ENCODE results near the gene ADCY2. TPM values are rescaled to one million over a fixed set of nuclear protein-coding genes. Genes with fewer than 3 reads are reported as not detected.

The ADCY2 gene
- total RNA-seq, 2 experiments from 2014 or later = not detected

GRCh38 chr5:7592910-7593309 lies 197.0 kb downstream of the ADCY2 start:
- no peak overlapping the region for H3K4me3 ChIP-seq (ENCODE audit: low read depth, low read length, poor library complexity, severe bottlenecking)
- peak; percentile 65 for TF ChIP-seq CTCF (conservative IDR thresholded peaks at IDR 0.05; ENCODE audit: low read length)
- TF ChIP-seq EZH2phosphoT487 (IDR thresholded peaks at IDR 0.05; ENCODE audit: borderline replicate concordance, low read depth, low read length) = no peak
- H2AFZ ChIP-seq (ENCODE audit: low read length) = no peak overlapping the region
- ChIA-PET CTCF (ENCODE audit: unreplicated experiment) (no interaction called here), POLR2A (interaction anchor here (0.6 kb wide), 1 partner anchor 579 kb away, joined by 3 read pairs; no protein-coding TSS in a partner anchor)
- H3K4me2 ChIP-seq (ENCODE audit: low read length) = no peak overlapping the region
- H3K36me3 ChIP-seq (ENCODE audit: insufficient read depth, low read length) = no peaks in the 10 kb centered on the region
- H3K27ac ChIP-seq (ENCODE audit: low read depth, low read length, poor library complexity, severe bottlenecking) = no peak overlapping the region
- H3K9me2 ChIP-seq (ENCODE audit: insufficient read depth, low read length) = no peaks in the 10 kb centered on the region
- no peaks in the 10 kb centered on the region for H3K4me1 ChIP-seq (ENCODE audit: insufficient read depth, low read length, poor library complexity, severe bottlenecking)
- intact Hi-C loops (cut with micrococcal nuclease; ENCODE audit: unreplicated experiment) = no loop called here
- H4K20me1 ChIP-seq (ENCODE audit: insufficient read depth, low read length) = no peaks in the 10 kb centered on the region
- no peaks in the 10 kb centered on the region for H3K9me3 ChIP-seq (ENCODE audit: low read length)
- DNase-seq (ENCODE audit: low spot score) = no peak
- BruUV-seq (replicated peaks) = no TSS peak
- no peaks in the 10 kb centered on the region for H3K79me2 ChIP-seq (ENCODE audit: insufficient read depth, low read depth, low read length)

GRCh38 chr5:7597059-7597642 lies 201.2 kb downstream of the ADCY2 start:
- intact Hi-C loops (cut with micrococcal nuclease; ENCODE audit: unreplicated experiment) = no loop called here

More at GRCh38 chr5:7597059-7597642, 201.2 kb downstream of the ADCY2 start:
- no peak overlapping the region for H3K4me2 ChIP-seq (ENCODE audit: low read length)
- H3K79me2 ChIP-seq (ENCODE audit: insufficient read depth, low read depth, low read length) = no peaks in the 10 kb centered on the region
- H3K27ac ChIP-seq (ENCODE audit: low read depth, low read length, poor library complexity, severe bottlenecking) = no peak overlapping the region
- no peaks in the 10 kb centered on the region for H3K4me1 ChIP-seq (ENCODE audit: insufficient read depth, low read length, poor library complexity, severe bottlenecking)
- no peak for DNase-seq (ENCODE audit: low spot score)
- H3K9me2 ChIP-seq (ENCODE audit: insufficient read depth, low read length) = no peaks in the 10 kb centered on the region
- no peak overlapping the region for H3K4me3 ChIP-seq (ENCODE audit: low read depth, low read length, poor library complexity, severe bottlenecking)
- no peak for TF ChIP-seq EZH2phosphoT487 (IDR thresholded peaks at IDR 0.05; ENCODE audit: borderline replicate concordance, low read depth, low read length)
- TF ChIP-seq CTCF (conservative IDR thresholded peaks at IDR 0.05; ENCODE audit: low read length) = no peak
- no peaks in the 10 kb centered on the region for H3K9me3 ChIP-seq (ENCODE audit: low read length)
- CTCF ChIA-PET (ENCODE audit: unreplicated experiment) = no interaction called here
- H3K36me3 ChIP-seq (ENCODE audit: insufficient read depth, low read length) = no peaks in the 10 kb centered on the region
- BruUV-seq (replicated peaks) = no TSS peak
- H4K20me1 ChIP-seq (ENCODE audit: insufficient read depth, low read length) = no peaks in the 10 kb centered on the region
- POLR2A ChIA-PET = no interaction called here
- no peak overlapping the region for H2AFZ ChIP-seq (ENCODE audit: low read length)

All from OCI-LY7 (cell line).